Loucy (cell line): Measurements from ENCODE around the gene GTPBP4.

Experiments used
- EZH2phosphoT487 ChIP-seq: fragments of 200-600 bp; IDR thresholded peaks from 2 replicates; pipeline ENCODE4 v1.6.1; 2018; ENCODE audit warnings: antibody characterized with exemption, mild to moderate bottlenecking, moderate library complexity, borderline replicate concordance
- TF ChIP-seq, protein P1 (sequence below): fragments of 200-600 bp; sonication (generic); conservative IDR thresholded peaks from 2 replicates; pipeline ENCODE4 v1.5.1; 2014; ENCODE audit warnings: mild to moderate bottlenecking, antibody characterized with exemption, low read length

DNA sequence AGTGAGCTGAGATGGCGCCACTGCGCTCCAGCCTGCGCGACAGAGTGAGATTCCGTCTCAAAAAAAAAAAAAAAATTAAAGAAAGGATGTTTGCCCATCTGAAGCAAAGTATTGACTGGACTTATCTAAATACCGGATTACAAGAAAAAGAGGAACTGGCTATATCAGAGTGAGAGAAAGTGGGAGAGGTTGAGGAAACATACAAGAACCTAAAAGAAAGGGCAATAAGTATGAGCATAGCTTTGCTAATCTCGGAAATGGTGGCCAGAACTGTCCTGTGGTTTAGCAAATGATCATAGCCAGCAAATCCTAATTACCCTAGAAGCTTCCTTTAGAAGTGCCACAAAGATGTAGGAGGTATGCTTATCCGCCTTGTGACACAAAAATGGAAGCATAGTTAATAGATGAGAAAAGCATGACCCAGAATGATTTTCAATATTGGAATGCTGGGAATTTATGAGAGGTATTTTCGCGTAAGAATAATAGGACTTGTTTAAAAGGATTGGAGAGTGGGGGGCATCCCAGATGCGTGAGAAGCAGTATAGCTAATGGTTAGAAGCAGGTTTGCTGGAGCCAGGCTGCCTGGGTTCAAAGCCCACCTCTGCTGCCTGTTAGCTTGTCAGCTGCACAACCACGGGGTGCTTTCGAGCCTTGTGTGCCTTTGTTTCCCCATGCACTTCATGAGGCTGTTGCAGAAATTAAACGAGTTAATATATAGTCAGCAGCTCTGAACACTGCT is 1.2 kb upstream of the GTPBP4 start:
- TF ChIP-seq, protein P1, sequence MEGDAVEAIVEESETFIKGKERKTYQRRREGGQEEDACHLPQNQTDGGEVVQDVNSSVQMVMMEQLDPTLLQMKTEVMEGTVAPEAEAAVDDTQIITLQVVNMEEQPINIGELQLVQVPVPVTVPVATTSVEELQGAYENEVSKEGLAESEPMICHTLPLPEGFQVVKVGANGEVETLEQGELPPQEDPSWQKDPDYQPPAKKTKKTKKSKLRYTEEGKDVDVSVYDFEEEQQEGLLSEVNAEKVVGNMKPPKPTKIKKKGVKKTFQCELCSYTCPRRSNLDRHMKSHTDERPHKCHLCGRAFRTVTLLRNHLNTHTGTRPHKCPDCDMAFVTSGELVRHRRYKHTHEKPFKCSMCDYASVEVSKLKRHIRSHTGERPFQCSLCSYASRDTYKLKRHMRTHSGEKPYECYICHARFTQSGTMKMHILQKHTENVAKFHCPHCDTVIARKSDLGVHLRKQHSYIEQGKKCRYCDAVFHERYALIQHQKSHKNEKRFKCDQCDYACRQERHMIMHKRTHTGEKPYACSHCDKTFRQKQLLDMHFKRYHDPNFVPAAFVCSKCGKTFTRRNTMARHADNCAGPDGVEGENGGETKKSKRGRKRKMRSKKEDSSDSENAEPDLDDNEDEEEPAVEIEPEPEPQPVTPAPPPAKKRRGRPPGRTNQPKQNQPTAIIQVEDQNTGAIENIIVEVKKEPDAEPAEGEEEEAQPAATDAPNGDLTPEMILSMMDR: no peak
- no peak for TF ChIP-seq EZH2phosphoT487
